Upper lobe of right lung (tissue), 1 donor: ENCODE data around the gene BSPH1. TPM values are rescaled to one million over a fixed set of nuclear protein-coding genes. Genes with fewer than 3 reads are reported as not detected.

ENCODE experiments used
- ATAC-seq: fragments of 200-7000 bp; cut with Tn5 transposase; one replicate; pipeline ENCODE4 v1.9.1; 2020; ENCODE audit warnings: mild to moderate bottlenecking, moderate library complexity
- DNase-seq: peaks from one replicate; pipeline ENCODE4 v3.0.0-alpha.2; 2020
- H3K27ac ChIP-seq: fragments of 200-600 bp; one replicate; pipeline ENCODE4 v1.8.0; 2022
- H3K27me3 ChIP-seq: fragments of 200-600 bp; one replicate; pipeline ENCODE4 v1.8.0; 2022; ENCODE audit warnings: mild to moderate bottlenecking
- H3K36me3 ChIP-seq: fragments of 200-600 bp; one replicate; pipeline ENCODE4 v1.8.0; 2022
- H3K4me1 ChIP-seq: fragments of 200-600 bp; one replicate; pipeline ENCODE4 v1.8.0; 2022
- H3K4me3 ChIP-seq: fragments of 200-600 bp; one replicate; pipeline ENCODE4 v1.8.0; 2022; ENCODE audit warnings: mild to moderate bottlenecking
- H3K9me3 ChIP-seq: fragments of 200-600 bp; one replicate; pipeline ENCODE4 v1.8.0; 2022
- intact Hi-C: fragments of 100-400 bp; cut with DNase I; formaldehyde crosslinking; loops from one replicate; pipeline ENCODE4 v1.11.0; 2022
- total RNA-seq: library from RNA; stranded (reverse); fragmentation: NEBNext Ultra II Directional; extraction: Animal tissue kit (Norgen Biotek cat#: 25700); gene quantifications from one replicate; pipeline ENCODE4 v1.2.1, GENCODE V29; 2021
- TF ChIP-seq, protein P1 (sequence below): fragments of 200-600 bp; IDR thresholded peaks from one replicate; pipeline ENCODE4 v1.8.0; 2022; ENCODE audit warnings: antibody characterized with exemption
- donor health status: DM: no; HTN: yes; CAD: no; lungs with severe emphysema.

Gene BSPH1
- total RNA-seq, 1 donor from 2014 or later: not detected

DNA sequence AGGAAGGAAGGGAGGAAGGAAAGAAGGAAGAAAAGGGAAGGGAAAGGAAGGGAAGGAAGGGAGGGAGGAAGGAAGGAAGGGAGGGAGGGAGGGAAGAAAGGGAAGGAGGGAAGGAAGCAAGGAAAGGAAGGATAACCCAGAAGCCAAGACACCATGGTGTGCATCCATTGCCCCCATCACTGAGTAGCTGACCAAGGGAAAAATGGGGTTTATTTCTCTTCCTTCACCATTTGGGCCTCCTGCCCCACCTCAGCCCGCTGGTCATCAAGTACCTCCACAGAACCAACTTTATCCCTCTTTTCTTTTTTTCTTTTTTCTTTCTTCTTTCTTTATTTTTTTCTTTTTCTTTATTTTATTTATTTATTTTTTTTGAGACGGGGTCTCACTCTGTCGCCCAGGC, 31.5 kb upstream of the BSPH1 start:
- intact Hi-C loops: no loop called here

DNA sequence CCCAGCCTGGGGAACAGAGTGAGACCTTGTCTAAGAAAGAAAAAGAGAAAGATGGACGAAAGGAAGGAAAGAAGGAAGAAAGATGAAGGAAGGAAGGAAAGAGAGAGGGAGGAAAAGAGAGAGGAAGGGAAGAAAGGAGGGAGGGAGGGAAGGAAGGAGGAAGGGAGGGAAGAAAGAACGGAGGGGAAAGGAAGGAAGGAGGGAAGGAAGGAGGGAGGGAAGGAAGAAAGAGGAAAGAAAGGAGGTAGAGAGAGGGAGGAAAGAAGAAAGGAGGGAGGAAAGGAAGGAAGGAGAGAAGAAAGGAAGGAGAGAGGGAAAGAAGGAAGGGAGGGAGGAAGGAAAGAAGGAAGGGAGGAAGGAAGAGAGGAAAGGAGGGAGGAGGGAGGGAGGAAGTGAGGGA, 31.0 kb upstream of the BSPH1 start:
- intact Hi-C loops: no loop called here

More for the DNA sequence above, 31.5 kb upstream of the BSPH1 start:
- Histone ChIP-seq H3K4me3 (no peak overlapping the region), H3K27ac (no peak overlapping the region), H3K9me3 (no peaks in the 10 kb centered on the region), H3K4me1 (no peaks in the 10 kb centered on the region), H3K27me3 (peaks cover 17% of the 10 kb centered on the region), H3K36me3 (no peaks in the 10 kb centered on the region)
- TF ChIP-seq, protein P1, sequence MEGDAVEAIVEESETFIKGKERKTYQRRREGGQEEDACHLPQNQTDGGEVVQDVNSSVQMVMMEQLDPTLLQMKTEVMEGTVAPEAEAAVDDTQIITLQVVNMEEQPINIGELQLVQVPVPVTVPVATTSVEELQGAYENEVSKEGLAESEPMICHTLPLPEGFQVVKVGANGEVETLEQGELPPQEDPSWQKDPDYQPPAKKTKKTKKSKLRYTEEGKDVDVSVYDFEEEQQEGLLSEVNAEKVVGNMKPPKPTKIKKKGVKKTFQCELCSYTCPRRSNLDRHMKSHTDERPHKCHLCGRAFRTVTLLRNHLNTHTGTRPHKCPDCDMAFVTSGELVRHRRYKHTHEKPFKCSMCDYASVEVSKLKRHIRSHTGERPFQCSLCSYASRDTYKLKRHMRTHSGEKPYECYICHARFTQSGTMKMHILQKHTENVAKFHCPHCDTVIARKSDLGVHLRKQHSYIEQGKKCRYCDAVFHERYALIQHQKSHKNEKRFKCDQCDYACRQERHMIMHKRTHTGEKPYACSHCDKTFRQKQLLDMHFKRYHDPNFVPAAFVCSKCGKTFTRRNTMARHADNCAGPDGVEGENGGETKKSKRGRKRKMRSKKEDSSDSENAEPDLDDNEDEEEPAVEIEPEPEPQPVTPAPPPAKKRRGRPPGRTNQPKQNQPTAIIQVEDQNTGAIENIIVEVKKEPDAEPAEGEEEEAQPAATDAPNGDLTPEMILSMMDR: no peak
- no peak for ATAC-seq
- DNase-seq: no peak

DNA sequence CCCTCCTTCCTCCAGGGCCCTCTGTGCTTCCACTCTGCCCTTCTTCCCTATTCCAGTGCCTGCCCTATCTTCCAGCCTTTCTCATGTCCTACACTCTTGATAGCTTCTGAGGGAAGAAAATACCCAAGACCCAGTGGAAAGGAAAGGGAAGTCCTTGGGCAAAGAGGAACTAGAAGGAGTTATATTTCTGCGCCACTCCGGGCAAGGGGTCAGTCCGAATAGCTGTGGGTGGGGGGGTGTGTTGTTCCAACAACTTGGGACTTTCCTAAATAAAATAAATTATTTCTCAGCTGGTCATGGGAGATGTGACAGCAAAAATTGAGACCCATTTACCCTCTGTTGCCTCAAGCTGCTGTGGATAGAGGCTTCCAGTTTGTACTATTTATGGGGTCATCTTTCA, 28.7 kb upstream of the BSPH1 start:
- Histone ChIP-seq H3K27ac (no peak overlapping the region), H3K4me1 (no peaks in the 10 kb centered on the region), H3K36me3 (no peaks in the 10 kb centered on the region), H3K9me3 (no peaks in the 10 kb centered on the region), H3K27me3 (peaks cover 17% of the 10 kb centered on the region), H3K4me3 (no peak overlapping the region)
- ATAC-seq (no peak), DNase-seq (no peak)
- intact Hi-C loops: no loop called here
- TF ChIP-seq, protein P1: no peak

More for the DNA sequence above, 31.0 kb upstream of the BSPH1 start:
- Histone ChIP-seq H3K27me3 (peaks cover 17% of the 10 kb centered on the region), H3K27ac (no peak overlapping the region), H3K4me3 (no peak overlapping the region), H3K9me3 (no peaks in the 10 kb centered on the region), H3K36me3 (no peaks in the 10 kb centered on the region), H3K4me1 (no peaks in the 10 kb centered on the region)
- no peak for ATAC-seq
- TF ChIP-seq, protein P1: no peak
- no peak for DNase-seq

DNA sequence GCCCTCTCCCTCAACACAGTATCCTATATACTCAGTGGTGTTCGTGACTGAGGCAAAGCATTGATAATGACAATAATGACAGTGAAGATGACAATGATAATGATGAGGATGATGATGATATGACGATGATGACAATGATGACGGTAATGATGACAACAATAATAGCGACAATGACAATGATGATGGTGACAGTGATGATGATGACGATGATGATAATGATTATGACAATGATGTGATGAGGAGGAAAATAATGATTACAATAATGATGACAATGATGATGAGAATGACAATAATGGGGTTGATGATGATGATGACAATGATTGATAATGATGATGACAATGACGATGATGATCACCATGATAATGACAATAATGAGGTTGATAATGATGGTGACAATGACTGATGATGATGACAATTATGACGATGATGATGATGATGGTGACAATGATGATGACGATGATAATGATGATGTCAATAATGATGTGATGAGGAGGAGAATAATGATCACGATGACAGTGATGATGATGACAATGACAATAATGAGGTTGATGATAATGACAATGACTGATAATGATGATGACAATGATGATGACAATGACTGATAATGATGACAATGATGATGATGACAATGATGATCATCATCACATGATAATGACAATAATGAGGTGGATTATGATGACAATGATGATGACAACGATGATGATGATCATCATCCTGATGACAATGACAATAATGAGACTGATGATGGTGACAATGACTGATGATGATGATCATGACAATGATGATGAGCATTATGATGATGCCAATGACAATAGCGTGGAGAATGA, 19.2 kb upstream of the BSPH1 start:
- no peaks in the 10 kb centered on the region for H3K36me3 ChIP-seq
- intact Hi-C loops: no loop called here
- no peaks in the 10 kb centered on the region for H3K4me1 ChIP-seq
- H3K27me3 ChIP-seq: peaks cover 8% of the 10 kb centered on the region
- ATAC-seq (no peak), DNase-seq (no peak)
- no peaks in the 10 kb centered on the region for H3K9me3 ChIP-seq
- TF ChIP-seq, protein P1: no peak
- no peak overlapping the region for H3K4me3 ChIP-seq
- H3K27ac ChIP-seq: no peak overlapping the region

DNA sequence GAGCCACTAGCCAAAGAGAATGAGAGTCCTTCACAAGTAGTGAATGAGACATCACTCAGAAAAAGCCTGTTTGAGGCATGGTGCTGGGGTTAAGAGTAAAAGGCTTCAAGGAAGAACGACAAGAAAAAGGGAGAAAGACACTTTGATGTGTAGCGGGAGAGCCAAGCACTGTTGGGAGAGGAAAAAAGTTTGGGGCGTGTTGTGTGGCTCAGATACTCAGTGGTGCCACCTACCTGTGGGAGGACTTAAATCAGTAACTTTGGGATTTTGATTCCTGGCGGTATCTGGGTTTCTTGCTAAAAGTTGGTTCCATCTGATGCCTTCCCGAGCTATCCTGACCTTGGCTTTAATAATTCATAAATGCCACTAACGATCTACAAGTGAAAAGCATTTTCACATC, 14.8 kb upstream of the BSPH1 start:
- no peaks in the 10 kb centered on the region for H3K4me1 ChIP-seq
- no peak overlapping the region for H3K27ac ChIP-seq
- DNase-seq: no peak
- TF ChIP-seq, protein P1: no peak
- no peak for ATAC-seq
- H3K36me3 ChIP-seq: no peaks in the 10 kb centered on the region
- no peak overlapping the region for H3K4me3 ChIP-seq
- intact Hi-C loops: no loop called here
- H3K9me3 ChIP-seq: no peaks in the 10 kb centered on the region
- H3K27me3 ChIP-seq: peaks cover 12% of the 10 kb centered on the region
